ENCODE data around the gene ZNF438.

DNA sequence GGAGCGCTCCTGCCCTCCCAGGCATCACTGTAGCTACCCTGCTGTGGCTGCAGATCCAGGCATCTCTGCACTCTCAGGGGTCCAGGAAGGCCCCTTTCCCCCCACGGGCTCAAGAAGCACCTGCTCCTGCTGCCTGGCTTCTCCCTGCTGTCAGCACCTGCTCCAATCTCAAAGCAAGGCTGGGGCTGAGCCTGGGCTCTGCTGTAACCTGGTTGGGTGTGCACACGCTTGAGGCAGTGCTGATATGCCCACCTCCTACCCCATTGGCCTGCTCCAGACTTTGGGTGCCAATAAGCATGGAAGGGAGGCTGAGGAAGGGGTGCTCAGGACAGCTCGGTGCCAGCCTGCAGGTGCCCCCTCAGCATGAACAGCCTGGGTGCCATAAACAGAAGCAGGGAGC lies 185.0 kb downstream of the ZNF438 start:
- TF ChIP-seq, protein P1, sequence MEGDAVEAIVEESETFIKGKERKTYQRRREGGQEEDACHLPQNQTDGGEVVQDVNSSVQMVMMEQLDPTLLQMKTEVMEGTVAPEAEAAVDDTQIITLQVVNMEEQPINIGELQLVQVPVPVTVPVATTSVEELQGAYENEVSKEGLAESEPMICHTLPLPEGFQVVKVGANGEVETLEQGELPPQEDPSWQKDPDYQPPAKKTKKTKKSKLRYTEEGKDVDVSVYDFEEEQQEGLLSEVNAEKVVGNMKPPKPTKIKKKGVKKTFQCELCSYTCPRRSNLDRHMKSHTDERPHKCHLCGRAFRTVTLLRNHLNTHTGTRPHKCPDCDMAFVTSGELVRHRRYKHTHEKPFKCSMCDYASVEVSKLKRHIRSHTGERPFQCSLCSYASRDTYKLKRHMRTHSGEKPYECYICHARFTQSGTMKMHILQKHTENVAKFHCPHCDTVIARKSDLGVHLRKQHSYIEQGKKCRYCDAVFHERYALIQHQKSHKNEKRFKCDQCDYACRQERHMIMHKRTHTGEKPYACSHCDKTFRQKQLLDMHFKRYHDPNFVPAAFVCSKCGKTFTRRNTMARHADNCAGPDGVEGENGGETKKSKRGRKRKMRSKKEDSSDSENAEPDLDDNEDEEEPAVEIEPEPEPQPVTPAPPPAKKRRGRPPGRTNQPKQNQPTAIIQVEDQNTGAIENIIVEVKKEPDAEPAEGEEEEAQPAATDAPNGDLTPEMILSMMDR (IDR thresholded peaks at IDR 0.05), result no peak
- TF ChIP-seq EZH2phosphoT487 (IDR thresholded peaks at IDR 0.05), result no peak

Measured in neural progenitor cell (in vitro differentiated cells).